Stimulated activated CD8-positive, alpha-beta memory T cell treated with anti-CD3 and anti-CD28 coated beads, Interleukin-4, amount 100 ng/mL, for 48 hours (primary cell): ENCODE data around the gene HOXA7.

Experiments used
- DNase-seq: peaks from one replicate; pipeline ENCODE4 v3.0.0-alpha.2; 2020

HOXA7 gene

DNA sequence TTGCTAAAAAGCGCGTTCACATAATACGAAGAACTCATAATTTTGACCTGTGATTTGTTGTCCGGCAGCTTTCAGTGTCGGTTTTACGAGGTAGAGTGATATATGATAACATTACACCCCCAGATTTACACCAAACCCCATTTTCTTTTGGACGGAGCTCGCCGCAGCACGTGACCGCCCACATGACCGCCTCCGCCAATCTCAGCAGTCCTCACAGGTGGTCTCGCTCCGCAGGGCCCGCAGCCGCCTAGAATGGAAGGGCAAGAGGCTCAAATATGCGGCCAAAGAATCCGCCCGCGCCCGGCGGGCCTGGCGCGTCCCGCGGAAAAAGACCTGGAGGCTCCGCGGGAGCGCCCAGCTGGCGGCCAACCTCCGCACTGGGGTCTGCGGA, at the start of gene HOXA7:
TSS of gene HOXA7 (minus strand) at position 168 of the 391 bp plus-strand sequence. CDS start at position 38, 130 bp downstream.
- DNase-seq, result no peak

DNA sequence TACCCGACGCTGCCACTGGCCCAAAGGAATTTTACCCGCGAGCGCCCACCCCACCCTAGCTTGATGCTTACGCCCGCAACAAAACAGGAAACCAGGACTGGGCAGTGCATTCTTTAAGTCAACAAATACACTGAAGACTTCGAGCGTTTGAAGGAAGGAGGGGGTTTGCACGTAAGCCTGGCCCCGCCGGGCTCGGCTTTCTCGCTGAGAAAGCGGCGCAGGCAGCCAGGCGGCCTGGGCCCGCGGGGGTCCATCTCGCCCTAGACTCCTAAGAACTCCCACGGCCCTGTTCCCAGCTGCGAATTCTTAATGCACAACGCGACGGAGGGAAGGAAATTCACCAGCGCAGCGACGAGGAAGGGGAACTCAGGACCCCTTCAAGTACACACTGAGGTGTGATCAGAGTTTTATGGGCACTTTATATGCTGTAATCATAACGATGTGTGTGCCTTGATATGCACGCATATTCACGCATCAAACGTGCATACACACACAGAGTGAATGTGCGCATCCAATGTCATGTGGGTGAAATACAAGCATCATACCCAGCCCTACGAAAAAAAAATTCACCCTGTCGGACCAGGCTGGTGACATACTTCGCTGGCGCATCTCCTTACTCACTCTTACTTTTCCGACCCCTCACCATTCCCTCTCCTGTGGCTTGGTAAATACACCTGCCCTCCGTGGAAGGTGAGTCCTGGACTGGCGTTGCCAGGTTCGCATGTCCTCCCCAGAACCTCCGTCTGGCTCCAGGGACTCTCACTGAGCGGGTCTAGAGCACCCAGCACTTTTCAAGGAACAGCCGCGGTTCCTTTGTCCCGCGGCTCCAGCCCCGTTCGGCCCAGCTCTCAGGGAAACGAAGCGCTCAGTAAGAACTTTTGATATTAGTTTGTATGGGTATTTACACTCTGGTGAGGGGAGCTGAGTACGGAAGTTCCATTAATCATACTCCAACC, 49.1 kb upstream of the HOXA7 start:
- no peak for DNase-seq

DNA sequence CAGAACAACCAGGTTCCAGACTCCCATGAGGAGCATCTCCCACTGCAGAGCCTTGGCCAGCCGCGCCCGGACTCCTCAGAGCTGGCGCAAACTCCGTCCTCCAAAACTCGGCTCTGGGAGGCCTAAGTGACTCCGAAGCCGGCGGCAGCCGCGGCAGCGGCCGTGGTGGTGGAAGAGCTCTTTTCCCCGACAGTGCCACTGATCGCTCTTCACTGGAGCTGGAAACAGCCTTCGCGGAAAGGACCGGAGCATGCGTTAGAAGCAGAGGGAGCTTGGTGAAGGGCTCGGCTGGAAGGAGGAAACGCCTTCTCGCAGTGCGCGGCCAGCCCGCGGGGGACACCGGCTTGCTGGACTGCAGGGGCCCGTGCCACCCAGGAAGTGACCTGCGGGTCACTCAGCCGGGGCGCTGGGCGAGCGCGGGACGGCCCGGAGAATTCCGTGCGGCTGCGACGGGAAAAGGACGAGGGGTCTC, 48.4 kb upstream of the HOXA7 start:
- no peak for DNase-seq

DNA sequence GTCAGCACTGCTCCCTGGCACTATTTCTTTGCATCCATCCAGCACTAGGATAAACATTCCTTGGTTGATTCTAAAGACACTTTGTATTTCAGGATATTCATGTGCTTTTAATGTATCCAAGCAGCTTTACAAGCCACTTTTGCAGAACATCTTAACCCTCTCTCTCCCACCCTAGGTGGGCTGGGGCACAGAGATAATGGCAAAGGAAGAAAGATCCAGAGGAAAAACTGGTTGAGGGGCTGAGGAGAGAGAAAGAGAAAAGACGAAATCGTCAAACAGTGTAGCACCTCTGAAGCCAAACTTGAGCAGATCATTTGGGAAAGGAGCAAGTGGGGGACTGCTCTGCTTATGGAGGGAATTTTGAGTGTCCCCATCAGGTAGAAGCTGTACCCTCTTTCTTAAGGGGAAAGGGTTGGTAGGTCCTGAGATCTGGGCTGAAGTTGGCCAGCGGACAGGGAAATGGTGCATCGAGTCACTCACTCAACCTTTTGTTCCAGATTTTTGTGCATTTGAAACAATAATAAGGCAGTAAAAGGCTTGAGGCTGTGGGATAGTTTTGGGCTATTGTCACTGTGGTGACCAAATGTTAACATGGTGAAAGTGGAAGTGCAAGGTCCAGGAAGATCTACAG, 47.6 kb upstream of the HOXA7 start:
- no peak for DNase-seq

DNA sequence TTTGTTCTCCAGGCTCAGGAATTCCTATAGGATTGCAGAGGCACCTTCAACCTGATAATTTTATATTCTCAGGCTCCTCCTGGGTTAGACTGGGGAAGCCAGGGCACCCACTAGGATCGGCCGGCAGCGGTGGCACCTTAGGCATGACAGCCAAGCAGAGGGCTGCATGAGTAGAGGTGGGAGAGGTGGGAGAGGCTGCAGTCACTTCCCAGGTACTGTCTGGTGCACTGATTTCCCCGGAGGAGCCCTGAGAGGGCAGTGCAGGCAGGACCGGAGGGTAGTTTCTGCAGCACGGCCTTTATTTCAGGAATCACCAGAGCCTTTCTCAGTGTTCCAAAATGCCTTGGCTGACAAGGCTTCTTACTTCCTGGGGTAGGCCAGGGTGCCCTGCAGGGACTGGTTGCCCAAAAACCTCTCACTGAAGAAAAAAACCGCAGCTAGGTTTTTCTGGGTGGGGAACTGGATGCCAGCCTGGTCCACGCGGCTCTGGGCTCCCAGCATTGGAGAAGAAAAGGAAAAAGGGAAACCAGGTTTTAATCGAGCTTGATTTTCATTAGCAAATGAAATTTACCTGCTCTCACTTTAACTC, 47.0 kb upstream of the HOXA7 start:
- DNase-seq, result no peak

DNA sequence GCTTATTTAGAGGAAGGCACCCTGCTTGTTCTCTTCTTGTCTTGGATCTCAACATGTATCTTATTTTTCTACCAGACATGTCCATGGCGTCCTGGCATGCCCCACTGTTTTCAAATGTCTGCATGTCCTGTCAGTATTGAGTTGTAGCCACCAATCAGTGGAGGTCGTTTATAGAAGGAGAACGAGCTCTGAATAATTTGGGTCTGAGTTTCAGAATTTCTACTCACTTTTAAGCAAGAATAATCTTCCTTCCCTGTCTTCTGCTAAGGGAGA, 46.3 kb upstream of the HOXA7 start:
- DNase-seq, result no peak

DNA sequence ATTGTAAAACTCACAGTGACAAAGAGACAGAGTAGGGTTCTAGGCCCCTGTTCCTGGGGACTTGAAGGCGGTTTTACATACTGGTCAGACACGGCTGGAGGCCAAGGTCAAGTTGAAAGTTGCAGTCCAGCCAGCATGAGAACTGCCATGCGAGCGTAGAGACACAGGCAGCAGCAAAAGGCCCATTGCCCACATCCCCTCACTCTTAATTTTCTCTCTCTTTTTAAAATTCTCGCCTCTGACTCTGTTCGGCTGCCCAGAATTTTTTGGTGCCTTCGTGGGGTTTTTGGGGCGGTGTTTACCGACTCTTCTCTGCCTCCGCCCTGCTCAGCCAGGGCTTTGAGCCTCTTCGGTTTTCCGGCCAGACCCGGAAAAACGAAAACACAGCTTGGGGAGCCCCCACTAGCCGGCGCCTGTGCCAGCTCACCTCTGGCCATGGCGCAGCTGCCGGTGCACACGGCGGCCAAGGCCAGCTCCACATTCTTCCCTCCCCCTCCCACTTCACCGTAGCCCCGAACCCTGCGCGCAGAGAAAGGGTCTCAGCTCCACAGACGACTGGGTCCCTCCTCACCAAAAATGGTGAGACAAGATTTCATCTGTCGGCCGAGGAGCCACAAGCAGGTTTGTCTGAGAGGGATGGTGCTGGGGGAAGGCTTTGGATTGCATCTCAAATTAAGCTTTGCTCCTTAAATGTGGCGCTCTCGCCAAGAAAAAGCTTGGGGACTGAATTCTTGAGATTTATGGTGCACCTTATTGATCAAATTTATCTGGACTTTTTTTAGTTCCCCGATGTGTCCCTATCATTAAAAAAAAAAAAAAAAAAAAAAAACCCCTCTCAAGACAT, 45.8 kb upstream of the HOXA7 start:
- DNase-seq, result no peak

DNA sequence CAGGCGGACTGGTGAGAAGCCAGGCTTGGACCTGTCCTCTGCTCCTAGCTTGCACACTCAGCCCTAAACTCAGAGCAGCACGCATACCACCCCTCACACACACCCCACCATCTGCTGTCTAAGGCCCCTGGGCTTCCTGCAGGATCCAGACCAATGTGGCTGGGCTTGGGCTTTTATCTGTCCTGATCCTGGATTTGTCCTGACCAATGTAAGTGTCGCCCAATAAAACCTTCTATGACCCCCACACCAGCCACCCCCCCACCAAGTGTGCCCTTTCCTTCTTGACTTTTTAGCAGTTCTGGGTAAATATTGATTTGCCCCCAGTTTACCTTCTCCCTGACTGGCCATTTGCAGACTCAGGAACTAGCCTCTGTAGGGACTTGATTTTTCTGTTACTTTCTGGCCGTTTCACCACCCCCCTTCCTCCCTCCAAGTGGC, 45.1 kb upstream of the HOXA7 start:
- DNase-seq, result no peak

DNA sequence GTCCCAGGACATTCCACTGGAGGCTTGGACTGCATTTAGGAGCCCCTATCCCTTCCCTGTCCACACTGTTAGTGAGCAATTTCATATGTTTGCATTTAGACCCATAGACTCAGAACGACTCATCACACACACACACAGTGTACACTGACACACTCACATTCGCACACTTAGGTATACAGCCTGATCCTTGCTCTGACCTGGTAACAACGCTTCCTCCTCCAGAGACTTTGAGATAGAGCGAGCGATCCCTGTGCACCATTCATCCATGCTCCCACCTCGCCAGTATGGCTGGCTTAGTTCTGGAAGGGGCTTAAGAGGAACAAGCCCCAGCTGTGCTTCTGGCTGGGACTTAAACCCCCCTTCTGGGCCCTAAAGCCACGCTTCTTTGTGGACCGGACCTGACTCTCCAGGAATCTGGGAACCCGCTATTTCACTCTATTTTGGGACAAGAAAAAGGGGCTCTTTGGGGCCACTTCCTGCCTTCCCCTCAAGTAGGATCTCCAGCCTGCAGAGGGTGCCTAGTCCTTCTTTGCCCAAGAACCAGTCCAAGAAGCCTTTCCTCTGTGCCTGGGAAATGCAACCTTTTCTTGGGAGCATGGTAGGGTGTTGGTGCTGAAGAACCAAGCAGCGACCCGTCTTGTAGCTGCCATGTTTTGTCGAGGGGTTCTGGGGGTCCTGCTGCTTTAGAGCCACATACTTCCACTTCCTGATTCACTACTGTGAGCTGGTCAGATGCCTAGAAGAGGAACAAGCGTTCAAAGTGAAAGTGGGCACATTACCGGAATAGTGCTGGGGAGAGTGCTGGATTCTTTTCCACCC, 44.5 kb upstream of the HOXA7 start:
- DNase-seq, result no peak

DNA sequence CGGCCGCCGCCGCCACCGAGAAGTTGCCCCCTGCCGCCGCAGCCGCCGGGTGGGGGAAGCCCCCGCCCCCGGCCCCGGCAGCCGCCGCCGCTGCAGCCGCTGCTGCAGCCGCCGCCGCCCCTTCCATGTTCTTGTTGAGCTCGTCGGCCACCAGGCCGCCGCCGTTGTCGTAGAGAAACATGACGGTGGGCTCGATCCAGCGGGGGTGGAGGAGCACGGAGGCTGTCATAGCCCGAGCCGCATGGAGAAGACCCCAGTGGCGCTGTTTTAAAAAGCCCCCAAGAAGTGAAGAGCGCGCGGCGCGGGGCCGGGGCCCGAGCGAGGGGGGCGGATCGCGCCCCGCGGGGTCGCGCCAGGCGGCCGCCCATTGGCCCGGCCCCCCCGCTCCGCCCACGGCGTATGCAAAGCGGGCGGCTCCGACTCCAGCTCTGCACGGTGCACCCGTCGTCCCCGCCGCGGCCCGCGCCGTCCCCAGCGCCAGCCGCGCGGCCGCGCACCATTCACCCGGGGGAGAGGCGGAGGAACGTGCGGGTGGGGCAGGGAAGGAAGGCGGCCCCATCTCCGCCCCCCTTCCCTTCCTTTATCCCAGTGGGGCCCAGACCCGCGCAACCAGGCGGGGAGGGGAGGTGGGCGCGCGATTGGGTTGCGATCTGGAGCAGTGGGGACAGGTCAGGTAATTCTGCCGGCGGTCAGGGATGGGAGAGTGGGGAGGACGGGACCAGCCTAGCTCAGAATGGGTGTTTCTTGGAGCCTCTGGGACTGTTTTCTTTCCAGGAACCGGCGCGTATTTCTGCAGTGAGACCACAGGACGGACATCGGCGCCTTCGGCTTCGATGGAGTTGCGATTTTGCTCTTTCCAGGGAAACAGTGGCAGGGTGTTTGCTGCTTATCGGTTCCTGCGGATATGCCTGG, 43.6 kb upstream of the HOXA7 start, which contains the start of gene HOXA13:
TSS of gene HOXA13 (minus strand) at position 243 of the 912 bp plus-strand sequence. CDS start at position 229, 14 bp downstream.
- DNase-seq, result no peak

DNA sequence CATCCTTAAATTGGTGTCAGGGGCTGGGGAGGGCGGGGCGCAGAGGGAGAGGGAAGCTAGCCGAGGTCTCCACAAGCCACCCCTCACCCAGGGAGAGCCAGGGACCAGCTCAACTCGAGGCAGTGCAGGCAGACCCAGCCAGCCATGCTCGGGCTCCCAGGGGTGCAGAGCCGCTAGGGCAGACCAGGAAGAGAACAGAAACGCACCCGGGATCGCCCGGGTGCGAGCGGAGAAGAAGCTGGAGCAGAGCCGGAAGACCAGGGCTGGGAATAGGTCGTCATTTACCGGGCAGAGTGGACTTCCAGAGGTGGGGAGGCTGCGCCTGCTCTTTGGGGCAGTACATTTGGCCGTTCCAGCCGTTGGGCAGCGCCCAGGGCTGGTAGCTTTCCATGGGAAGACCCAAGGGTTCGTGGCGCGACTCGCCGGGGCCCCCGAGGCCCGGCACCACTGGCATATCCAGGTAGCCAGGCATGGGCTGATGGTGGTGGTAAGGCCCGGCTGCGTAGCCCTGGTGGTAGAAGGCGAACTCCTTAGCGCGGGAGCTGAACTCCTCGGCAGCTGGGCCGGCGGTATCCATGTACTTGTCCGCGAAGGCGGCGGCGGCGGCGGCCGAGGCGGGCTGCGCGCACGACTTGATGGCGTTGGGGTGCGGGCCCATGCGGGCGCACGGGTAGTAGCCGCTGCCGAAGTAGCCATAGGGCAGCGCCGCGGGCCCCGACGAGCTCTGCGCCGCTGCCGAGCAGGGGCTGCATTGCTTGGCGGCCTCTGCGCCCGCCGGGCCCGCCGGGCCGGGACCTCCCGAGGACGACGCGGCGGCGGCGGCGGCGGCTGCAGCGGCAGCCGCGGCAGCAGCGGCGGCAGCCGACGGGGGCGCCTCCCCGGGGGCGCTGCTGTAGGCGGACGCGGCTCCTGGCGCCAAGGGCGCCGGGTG, 42.7 kb upstream of the HOXA7 start:
- DNase-seq, result no peak

DNA sequence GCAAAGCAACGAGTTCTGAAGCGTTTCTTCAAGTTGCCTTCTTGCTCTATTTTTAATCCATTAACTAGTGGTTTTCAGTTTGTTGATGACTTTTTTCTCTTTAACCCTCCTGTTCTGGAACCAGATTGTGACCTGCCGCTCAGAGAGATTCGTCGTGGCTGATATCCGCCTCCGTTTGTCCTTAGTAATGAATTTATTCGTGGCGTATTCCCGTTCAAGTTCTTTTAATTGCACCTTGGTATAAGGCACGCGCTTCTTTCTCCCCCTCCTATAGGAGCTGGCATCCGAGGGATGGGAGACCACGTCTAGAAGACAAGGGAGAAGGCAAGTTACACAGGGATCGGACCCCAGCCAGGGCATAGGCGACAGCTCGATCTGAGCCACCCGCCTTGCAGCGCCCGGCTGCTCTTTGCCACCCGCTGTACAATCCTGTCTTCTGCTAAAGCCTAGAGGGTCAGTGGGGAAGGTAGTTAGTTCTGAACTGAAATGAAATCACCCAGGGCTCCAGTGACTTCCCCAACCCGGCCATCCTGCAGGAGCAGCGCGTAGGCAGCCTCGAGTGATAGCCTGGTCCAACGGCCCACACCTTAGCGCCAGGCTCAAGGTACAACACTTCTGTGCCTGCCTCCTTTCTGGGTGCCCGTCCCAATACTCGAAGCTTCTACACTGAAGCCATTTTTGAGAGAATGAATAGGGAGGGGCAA, 41.8 kb upstream of the HOXA7 start:
- peak; percentile 25 for DNase-seq

DNA sequence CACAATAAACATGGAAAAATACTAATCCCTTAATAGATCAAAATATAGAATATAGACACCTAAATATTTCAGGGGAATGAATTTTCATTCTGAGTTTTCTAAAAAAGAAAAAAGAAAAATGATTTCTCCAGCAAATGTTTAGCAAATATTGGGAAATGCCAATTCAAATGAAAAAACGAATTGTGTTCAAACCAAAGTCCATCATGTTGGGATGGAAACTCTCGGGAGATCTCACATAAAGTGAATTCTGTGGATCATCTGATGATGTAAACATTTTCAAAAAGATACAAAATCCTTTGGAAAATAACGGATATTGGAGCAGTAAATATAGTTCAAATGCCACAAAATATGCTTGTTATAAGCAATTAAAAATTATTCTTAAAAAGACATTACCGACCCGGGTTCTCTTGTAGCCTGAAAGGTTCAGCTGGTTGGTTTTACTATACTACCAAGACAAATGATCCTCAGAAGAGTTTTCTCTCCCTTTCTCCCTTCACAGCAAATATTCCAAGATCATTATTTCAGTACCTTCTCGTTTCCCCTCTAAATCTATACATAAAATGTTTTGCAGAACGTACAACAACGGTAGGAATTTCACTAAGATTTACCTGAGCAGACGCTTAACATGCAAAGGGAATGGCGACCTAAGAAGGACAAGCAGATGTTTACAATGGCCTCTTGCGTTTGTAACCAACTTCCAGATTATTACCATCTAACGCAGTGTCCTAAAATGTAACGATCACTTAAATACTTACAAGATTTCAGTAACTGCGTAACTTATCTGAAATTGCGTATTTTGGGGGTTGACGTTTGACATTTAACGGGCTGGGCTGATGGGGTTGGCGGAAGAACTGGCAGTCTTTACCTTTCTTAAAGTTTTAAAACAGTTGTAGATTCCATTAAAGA, 40.9 kb upstream of the HOXA7 start:
- no peak for DNase-seq

DNA sequence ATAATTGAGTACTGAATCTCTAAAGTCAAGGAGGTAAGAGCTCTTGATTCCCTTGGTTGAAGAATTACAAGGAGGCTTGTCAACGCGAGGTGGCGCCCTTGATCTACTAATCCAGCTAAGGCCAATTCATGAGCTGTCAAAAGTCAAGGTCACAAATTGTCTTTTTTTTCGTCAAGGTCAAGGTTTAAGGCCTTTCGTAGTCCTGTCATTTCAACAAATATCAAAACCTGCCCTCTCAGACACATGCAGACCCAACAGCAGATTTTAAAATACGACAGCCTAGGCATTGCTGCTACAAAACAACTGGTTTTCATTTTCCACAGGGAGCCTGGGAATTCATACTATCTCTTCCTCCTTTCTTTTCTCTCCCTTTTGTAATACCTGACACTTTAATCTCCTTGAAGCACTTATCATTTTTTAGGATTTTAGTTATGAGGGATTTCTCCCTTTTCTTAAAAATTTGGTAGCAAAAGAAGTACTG, 39.9 kb upstream of the HOXA7 start:
- DNase-seq, result peak; percentile 91

DNA sequence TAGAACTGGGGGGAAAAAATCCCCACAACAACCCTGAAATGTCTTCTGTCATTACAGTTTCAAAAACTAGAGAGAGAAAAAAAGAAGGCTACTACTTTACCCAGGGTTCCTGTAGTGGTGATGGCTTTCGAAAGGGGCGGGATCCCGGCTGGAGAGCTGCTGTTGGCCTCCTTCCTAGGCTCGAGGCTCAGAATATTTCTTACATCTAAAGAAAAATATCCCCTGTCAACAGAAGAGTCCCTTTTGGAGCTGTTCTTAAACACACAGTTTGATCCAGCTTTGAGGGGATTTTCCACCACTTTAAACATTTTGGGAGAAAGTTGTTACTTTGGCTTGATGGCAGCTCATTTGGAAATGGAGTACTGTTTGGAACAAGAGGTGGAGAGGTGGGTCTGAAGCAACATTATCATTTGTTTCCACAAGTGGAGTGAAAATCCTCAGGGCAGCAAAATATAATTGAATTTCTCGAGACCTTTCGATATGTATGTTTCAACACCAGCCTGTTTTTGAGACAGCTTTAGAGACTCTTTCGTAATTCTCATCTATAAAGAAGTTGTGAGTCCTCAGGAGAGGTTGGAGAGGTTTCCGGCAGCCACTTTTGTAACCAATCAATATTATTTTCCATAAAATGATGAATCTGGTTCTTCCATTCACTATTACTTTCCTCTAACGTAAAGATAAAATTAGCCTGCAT, 38.4 kb upstream of the HOXA7 start:
- peak; percentile 16 for DNase-seq

DNA sequence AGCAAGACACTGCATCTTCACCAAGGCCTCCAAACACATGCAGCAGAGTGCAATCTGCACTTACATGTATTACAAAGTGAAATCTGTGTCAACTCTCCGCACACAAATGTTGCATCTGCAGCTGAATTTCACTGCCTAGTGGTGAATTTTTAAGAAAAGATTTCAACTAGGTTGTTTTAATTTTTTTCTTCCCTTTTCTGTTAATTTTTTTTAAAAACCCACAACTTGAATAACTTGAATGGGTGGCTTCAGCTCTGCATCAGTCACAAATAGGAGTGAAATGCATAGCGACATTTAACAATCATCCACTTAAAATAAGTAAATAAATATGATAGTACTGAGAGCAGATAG, 37.5 kb upstream of the HOXA7 start:
- no peak for DNase-seq

DNA sequence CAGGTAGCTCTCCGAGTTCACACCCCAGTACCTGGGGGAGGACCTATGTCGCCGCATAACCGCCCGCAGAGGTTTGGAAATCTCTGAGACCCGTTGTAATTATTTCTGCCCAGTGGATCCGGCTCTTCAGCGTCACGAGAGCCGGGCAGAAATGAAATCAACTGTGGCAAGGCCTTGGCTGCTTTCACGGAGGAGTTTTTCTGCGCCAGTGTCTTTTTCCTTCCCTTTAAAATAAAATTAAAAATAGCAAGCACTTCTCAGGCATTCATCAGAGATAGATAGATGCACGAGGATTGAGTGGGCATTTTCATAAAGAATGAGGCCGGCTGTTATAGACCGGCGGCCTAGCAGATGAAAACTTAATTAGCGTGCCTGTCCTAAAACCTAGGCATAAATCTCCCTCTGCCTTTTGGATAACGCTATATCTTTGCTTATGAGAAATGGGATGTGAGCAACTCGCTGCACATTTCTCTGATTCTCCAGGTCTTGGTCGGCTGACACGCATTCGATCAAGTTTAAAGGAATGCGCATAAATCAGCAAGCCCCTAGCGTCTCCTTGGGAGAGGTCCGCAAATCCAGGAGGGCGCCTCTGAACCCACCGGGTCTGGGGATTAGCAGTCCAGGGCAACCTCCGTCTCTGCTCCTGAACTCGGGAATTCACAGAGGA, 37.0 kb upstream of the HOXA7 start:
- DNase-seq, result peak; percentile 17
